Activated CD8-positive, alpha-beta memory T cell treated with anti-CD3 and anti-CD28 coated beads, Interleukin-2, amount 10 ng/mL, durations not matched to agents 7 days and 5 days (primary cell): Measurements from ENCODE around the gene GGA1. TPM values are rescaled to one million over a fixed set of nuclear protein-coding genes. Genes with fewer than 3 reads are reported as not detected.

ENCODE experiments used
- ATAC-seq: fragments of 150-1000 bp; cut with Tn5 transposase; one replicate; pipeline ENCODE4 v1.10.0; 2021; ENCODE audit warnings: moderate library complexity
- CTCF ChIA-PET: fragments of 350-600 bp; sonication (Branson Sonifier 250); formaldehyde crosslinking; loops from one replicate; lab custom pipeline; 2021; ENCODE audit warnings: antibody characterized with exemption; lab: Charles Lee
- DNase-seq: peaks from one replicate; pipeline ENCODE4 v3.0.0-alpha.2; 2020
- H3K27ac Mint-ChIP-seq: one replicate; pipeline ENCODE4 v1.8.0; 2021; ENCODE audit warnings: mild to moderate bottlenecking, mixed read lengths
- H3K27me3 Mint-ChIP-seq: one replicate; pipeline ENCODE4 v1.8.0; 2021; ENCODE audit warnings: mixed read lengths
- H3K36me3 Mint-ChIP-seq: one replicate; pipeline ENCODE4 v1.8.0; 2021; ENCODE audit warnings: mild to moderate bottlenecking, mixed read lengths
- H3K4me1 Mint-ChIP-seq: one replicate; pipeline ENCODE4 v1.8.0; 2021; ENCODE audit warnings: mixed read lengths
- H3K4me3 Mint-ChIP-seq: one replicate; pipeline ENCODE4 v1.8.0; 2021; ENCODE audit warnings: mild to moderate bottlenecking, moderate library complexity, mixed read lengths
- H3K9me3 Mint-ChIP-seq: one replicate; pipeline ENCODE4 v1.8.0; 2022; ENCODE audit warnings: low read depth, mixed read lengths
- total RNA-seq, 2 experiments: library from RNA; stranded (reverse); gene quantifications; one replicate each; pipeline ENCODE4 v1.2.3, GENCODE V29; 2021

The GGA1 gene
- total RNA-seq, 2 experiments from 2014 or later: 76.9 to 85.9 TPM

- CTCF ChIA-PET: interaction anchor here (0.7 to 22.7 kb wide), 44 partner anchors 9 to 489 kb away, joined by 3 to 661 read pairs (median 4); partner anchors contain the start of genes GGA1, LGALS2, MFNG and PDXP
- peak overlapping the region; percentile 45 for H3K4me3 Mint-ChIP-seq
- H3K27ac Mint-ChIP-seq: peak overlapping the region; percentile 86
- ATAC-seq: peak; percentile 90
- DNase-seq: peak; percentile 98
- H3K9me3 Mint-ChIP-seq: no peaks in the 10 kb centered on the region
- no peaks in the 10 kb centered on the region for H3K36me3 Mint-ChIP-seq
- peaks cover 39% of the 10 kb centered on the region for H3K27me3 Mint-ChIP-seq
- H3K4me1 Mint-ChIP-seq: peaks cover 28% of the 10 kb centered on the region
These were observed 41.5 kb upstream of the GGA1 start for GRCh38 chr22:37566903-37567798.

DNA sequence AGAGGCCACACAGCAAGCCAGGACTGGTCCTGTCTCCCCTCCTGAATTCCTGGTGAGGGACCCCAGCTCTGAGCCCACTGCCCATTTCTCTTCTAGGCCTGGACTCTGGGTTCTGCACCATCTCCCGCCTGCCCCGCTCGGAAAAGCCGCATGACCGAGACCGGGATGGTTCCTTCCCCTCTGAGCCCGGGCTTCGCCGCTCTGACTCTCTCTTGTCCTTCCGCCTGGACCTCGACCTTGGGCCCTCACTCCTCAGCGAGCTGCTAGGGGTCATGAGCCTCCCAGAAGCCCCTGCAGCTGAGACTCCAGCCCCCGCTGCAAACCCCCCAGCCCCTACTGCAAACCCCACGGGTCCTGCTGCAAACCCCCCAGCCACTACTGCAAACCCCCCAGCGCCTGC lies 40.6 kb upstream of the GGA1 start:
- Mint-ChIP-seq H3K36me3 (no peaks in the 10 kb centered on the region), H3K9me3 (no peaks in the 10 kb centered on the region), H3K4me3 (no peak overlapping the region), H3K27me3 (peaks cover 31% of the 10 kb centered on the region), H3K4me1 (peaks cover 23% of the 10 kb centered on the region), H3K27ac (no peak overlapping the region)
- CTCF ChIA-PET: interaction anchor here (1.0 to 22.7 kb wide), 30 partner anchors 8 to 369 kb away, joined by 3 to 661 read pairs (median 6); partner anchors contain the start of genes GGA1, LGALS2, MFNG and PDXP
- DNase-seq: no peak
- ATAC-seq: no peak

DNA sequence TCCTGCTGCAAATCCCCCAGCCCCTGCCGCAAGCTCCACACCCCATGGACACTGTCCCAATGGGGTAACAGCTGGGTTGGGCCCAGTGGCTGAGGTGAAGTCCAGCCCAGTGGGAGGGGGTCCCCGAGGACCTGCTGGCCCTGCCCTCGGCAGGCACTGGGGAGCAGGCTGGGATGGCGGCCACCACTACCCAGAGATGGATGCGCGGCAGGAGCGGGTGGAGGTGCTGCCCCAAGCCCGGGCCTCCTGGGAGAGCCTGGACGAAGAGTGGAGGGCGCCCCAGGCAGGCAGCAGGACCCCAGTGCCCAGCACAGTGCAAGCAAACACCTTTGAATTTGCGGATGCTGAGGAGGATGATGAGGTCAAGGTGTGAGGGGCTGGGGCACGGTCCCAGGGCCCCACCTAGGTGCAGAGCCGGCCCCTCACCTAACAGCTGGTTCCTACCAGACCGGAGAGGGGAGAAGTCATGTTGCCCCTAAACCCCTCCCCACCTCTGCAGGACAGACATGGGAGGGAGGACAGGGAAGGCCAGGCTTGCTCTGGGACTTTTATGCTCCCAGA lies 40.1 kb upstream of the GGA1 start:
- Mint-ChIP-seq H3K4me3 (no peak overlapping the region), H3K4me1 (peaks cover 23% of the 10 kb centered on the region), H3K27me3 (peaks cover 26% of the 10 kb centered on the region), H3K36me3 (no peaks in the 10 kb centered on the region), H3K27ac (no peak overlapping the region), H3K9me3 (no peaks in the 10 kb centered on the region)
- DNase-seq: no peak
- no peak for ATAC-seq
- CTCF ChIA-PET: interaction anchor here (1.0 to 22.7 kb wide), 10 partner anchors 8 to 155 kb away, joined by 3 to 661 read pairs (median 24); partner anchors contain the start of genes GGA1 and LGALS2

GRCh38 chr22:37569009-37569920 lies 39.4 kb upstream of the GGA1 start:
- CTCF ChIA-PET: interaction anchor here (2.1 to 22.7 kb wide), 6 partner anchors 19 to 112 kb away, joined by 13 to 661 read pairs (median 30); no protein-coding TSS in a partner anchor
- H3K27me3 Mint-ChIP-seq: peaks cover 20% of the 10 kb centered on the region
- no peak for ATAC-seq

DNA sequence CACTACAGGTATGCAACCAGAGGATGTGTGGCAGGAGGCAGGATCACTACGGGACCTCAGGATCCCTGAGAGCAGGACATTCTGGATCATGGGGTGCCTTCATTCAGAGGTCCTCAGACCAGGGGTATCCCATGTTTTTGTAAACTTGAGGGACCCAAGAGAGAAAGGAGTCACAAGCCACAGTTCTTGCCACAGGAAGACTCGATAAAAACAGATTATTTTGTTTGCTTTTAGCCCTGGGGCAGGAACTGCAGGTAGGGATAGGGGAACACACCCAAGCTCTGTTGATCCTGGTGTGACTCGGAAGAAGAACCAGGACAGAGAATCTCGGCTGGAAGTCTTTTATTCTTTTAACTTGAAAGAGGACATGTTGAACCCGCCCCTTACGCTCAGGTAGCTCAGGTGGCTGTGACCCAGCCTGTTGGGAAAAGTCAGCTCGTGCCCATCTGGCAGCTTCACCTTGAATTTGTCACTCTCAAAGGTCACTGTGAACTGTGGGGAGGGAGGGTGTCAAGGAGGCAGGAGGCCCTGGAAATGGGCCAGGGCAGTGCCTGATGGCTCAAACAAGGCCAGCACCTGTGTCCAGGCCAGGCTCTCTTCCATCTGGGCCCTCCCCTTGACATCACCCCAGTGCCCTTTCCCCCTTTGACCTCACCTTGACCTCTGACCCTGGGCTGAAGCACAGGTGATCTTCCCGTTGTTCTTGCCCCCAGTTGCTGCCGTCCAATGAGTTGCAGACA lies 38.5 kb upstream of the GGA1 start:
- no peak for ATAC-seq
- H3K27me3 Mint-ChIP-seq: peaks cover 21% of the 10 kb centered on the region
- DNase-seq: no peak
- no peaks in the 10 kb centered on the region for H3K9me3 Mint-ChIP-seq
- H3K27ac Mint-ChIP-seq: no peak overlapping the region
- CTCF ChIA-PET: interaction anchor here (0.8 to 22.7 kb wide), 6 partner anchors 8 to 97 kb away, joined by 3 to 661 read pairs (median 10); no protein-coding TSS in a partner anchor
- H3K4me1 Mint-ChIP-seq: peaks cover 21% of the 10 kb centered on the region
- H3K36me3 Mint-ChIP-seq: no peaks in the 10 kb centered on the region
- H3K4me3 Mint-ChIP-seq: no peak overlapping the region

More at GRCh38 chr22:37569009-37569920, 39.4 kb upstream of the GGA1 start:
- Mint-ChIP-seq H3K4me3 (no peak overlapping the region), H3K27ac (no peak overlapping the region), H3K4me1 (peaks cover 23% of the 10 kb centered on the region), H3K36me3 (no peaks in the 10 kb centered on the region), H3K9me3 (no peaks in the 10 kb centered on the region)
- no peak for DNase-seq

- Mint-ChIP-seq H3K27ac (no peak overlapping the region), H3K4me3 (no peak overlapping the region), H3K36me3 (no peaks in the 10 kb centered on the region), H3K9me3 (no peaks in the 10 kb centered on the region), H3K27me3 (peaks cover 21% of the 10 kb centered on the region), H3K4me1 (peaks cover 21% of the 10 kb centered on the region)
- CTCF ChIA-PET: interaction anchor here (0.8 to 22.7 kb wide), 5 partner anchors 9 to 63 kb away, joined by 3 to 661 read pairs (median 7); no protein-coding TSS in a partner anchor
- DNase-seq (no peak), ATAC-seq (no peak)
These were observed 38.0 kb upstream of the GGA1 start for GRCh38 chr22:37570661-37570976.

DNA sequence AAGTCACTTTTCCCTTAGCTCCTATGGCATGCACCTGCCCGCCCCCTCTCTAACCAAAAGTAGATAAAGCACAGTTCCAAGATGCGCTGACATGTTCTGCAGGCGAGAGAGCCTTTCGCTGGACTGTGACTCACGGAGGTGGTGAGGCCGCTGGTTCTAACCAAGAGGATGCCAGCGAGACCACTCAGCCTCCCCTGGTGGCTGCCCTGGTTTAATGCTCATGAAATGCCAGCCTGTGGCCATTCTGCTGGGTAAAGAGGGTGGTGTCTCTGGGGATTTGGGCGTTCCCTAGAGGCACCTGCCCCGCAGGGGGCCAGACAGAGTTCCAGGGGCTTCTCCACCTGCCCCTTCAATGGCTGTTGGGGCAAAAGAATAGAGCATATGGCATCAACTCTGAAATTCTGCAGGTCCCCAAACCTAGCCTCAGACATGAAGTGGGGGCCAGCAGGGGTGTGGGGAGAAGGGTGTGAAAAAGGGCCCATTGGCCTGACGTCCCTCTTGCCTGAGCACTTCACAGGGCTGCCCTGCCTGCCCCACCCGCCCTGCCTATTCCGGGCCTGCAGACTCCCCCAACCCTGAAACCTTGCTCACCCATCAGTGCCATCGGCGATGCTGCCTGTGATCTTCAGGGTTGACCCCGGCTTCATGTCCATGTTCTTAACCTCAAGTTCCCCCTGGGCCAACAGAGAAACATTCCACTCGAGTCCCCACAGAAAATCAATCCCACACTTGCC lies 37.2 kb upstream of the GGA1 start:
- DNase-seq (no peak), ATAC-seq (no peak)
- Mint-ChIP-seq H3K36me3 (no peaks in the 10 kb centered on the region), H3K4me3 (no peak overlapping the region), H3K27ac (no peak overlapping the region), H3K27me3 (peaks cover 21% of the 10 kb centered on the region), H3K9me3 (no peaks in the 10 kb centered on the region), H3K4me1 (peaks cover 13% of the 10 kb centered on the region)
- CTCF ChIA-PET: interaction anchor here (0.8 to 22.7 kb wide), 5 partner anchors 10 to 63 kb away, joined by 3 to 661 read pairs (median 7); no protein-coding TSS in a partner anchor

DNA sequence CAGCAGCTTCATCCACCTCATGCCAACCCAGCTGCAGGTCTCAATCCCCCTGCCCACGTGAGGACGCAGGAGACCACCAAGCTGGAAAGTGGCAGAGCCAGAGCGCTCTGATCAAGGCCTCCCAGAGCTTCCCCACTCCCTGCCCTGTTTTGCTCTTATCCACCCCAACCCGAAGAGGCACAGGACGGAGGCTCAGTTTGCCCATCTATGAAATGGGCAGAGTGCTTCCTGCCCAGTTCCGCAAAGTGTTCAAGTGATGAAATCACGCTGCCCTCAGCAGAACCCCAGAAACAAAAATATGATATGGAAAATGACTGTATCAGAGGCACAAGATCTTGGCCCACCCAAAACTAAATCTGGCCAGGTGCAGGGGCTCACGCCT lies 36.7 kb upstream of the GGA1 start:
- CTCF ChIA-PET: interaction anchor here (22.7 kb wide), 1 partner anchor 27 kb away, joined by 661 read pairs; no protein-coding TSS in a partner anchor

DNA sequence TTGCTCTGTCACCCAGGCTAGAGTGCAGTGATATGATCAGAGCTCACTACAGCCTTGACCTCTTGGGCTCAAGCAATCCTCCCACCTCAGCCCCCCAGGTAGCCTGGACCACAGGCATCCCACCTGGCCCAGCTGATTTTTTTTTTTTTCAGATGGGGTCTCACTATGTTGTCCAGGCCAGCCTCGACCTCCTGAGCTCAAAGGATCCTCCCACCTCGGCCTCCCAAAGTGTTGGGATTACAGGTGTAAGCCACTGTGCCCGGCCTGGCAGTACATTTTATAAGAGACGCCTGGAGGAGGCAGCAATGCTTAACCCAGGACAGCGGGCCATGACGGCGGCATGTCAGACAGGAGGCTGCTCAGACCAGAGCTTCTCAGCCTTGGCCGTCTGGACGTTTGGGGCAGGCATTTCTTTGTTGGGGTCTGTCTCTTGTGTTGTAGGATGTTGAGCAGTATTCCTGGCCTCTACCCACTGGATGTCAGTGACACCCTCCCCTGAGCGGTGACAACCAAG lies 33.1 kb upstream of the GGA1 start:
- CTCF ChIA-PET: interaction anchor here (0.6 to 22.7 kb wide), 5 partner anchors 8 to 611 kb away, joined by 3 to 661 read pairs (median 6); no protein-coding TSS in a partner anchor
- DNase-seq (no peak), ATAC-seq (no peak)
- H3K27me3 Mint-ChIP-seq: peaks cover 19% of the 10 kb centered on the region
- no peaks in the 10 kb centered on the region for H3K9me3 Mint-ChIP-seq
- peaks cover 13% of the 10 kb centered on the region for H3K4me1 Mint-ChIP-seq
- no peak overlapping the region for H3K4me3 Mint-ChIP-seq
- no peak overlapping the region for H3K27ac Mint-ChIP-seq
- no peaks in the 10 kb centered on the region for H3K36me3 Mint-ChIP-seq

More for the DNA sequence above, 36.7 kb upstream of the GGA1 start:
- Mint-ChIP-seq H3K36me3 (no peaks in the 10 kb centered on the region), H3K27ac (no peak overlapping the region), H3K9me3 (no peaks in the 10 kb centered on the region), H3K4me3 (no peak overlapping the region), H3K27me3 (peaks cover 21% of the 10 kb centered on the region), H3K4me1 (peaks cover 7% of the 10 kb centered on the region)
- ATAC-seq (no peak), DNase-seq (no peak)

DNA sequence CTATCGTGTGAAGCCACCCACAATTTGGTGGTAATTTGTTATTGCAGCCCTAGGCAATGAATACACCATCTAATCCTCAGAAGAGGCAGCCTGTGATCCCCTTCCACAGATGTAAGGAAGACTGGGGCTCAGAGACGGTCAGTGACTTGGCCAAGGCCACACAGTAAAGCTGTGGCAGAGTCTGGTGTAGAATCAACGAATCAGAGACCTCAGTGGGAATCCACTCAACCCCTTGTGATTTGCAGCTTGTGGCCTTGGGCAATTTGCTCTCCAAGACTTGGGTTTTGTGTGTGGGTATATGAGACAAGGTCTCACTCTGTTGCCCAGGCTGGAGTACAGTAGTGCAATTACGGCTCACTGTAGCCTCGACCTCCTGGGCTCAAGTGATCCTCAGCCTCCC lies 30.6 kb upstream of the GGA1 start:
- ATAC-seq: no peak
- H3K27me3 Mint-ChIP-seq: peaks cover 25% of the 10 kb centered on the region
- CTCF ChIA-PET: interaction anchor here (1.2 to 4.2 kb wide), 4 partner anchors 11 to 39 kb away, joined by 3 to 28 read pairs (median 16); no protein-coding TSS in a partner anchor

DNA sequence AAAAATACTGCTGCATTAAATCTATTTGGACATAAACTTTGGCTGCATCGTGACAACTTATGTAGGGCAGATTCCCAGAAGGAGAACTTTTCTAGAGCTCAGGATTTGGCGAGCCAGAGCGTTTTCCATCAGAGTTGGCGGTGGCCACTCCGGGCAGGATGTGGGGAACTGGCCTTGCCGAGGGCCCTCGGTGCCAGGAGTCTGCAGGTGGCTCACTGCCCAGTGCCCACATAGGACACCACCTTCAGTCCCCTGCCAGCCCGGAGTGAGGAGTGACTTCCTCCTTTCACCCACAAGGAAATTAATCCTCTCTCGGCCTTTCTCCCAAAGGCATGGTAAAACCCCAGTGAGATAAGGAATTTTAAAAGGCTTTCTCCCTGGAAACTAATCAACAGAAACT lies 27.1 kb upstream of the GGA1 start:
- ATAC-seq (no peak), DNase-seq (no peak)
- Mint-ChIP-seq H3K4me3 (no peak overlapping the region), H3K9me3 (no peaks in the 10 kb centered on the region), H3K36me3 (no peaks in the 10 kb centered on the region), H3K4me1 (peaks cover 16% of the 10 kb centered on the region), H3K27ac (no peak overlapping the region), H3K27me3 (peaks cover 27% of the 10 kb centered on the region)
- CTCF ChIA-PET: interaction anchor here (2.1 to 4.2 kb wide), 5 partner anchors 11 to 43 kb away, joined by 7 to 28 read pairs (median 13); no protein-coding TSS in a partner anchor

More for the DNA sequence above, 30.6 kb upstream of the GGA1 start:
- no peaks in the 10 kb centered on the region for H3K36me3 Mint-ChIP-seq
- H3K4me3 Mint-ChIP-seq: no peak overlapping the region
- DNase-seq: no peak
- no peaks in the 10 kb centered on the region for H3K9me3 Mint-ChIP-seq
- peaks cover 16% of the 10 kb centered on the region for H3K4me1 Mint-ChIP-seq
- H3K27ac Mint-ChIP-seq: no peak overlapping the region
